ENCODE measurements around the gene ZDHHC14. TPM values are rescaled to one million over a fixed set of nuclear protein-coding genes. Genes with fewer than 3 reads are reported as not detected.

Gene ZDHHC14
- total RNA-seq, 1 experiment from 2014 or later: 1.7 TPM

- no peaks in the 10 kb centered on the region for H3K79me2 ChIP-seq (ENCODE audit: insufficient read depth, low read length)
- Mint-ChIP-seq H3K4me3 (no peak overlapping the region), H3K36me3 (ENCODE audit: insufficient read depth in 1 of 3, low read depth in 3 of 3) (peaks cover 0 to 5% (median 0%) of the 10 kb centered on the region in 3 experiments; a peak in 2 of 7 replicates), H3K9me3 (no peaks in the 10 kb centered on the region; a peak in 1 of 5 replicates), H3K27me3 (ENCODE audit: low read depth) (peaks cover 5% of the 10 kb centered on the region), H3K27ac (peak overlapping the region in 1 of 3 experiments; percentile 80; a peak in 1 of 7 replicates), H3K4me1 (peaks cover 30 to 31% of the 10 kb centered on the region in 2 experiments)
- TF ChIP-seq CTCF (conservative IDR thresholded peaks at IDR 0.05): no peak
- H2BK12ac ChIP-seq (ENCODE audit: insufficient read length, low read depth, low read length): no peak overlapping the region
- no peaks in the 10 kb centered on the region for H3K79me1 ChIP-seq (ENCODE audit: insufficient read depth, low read depth, low read length, poor library complexity, severe bottlenecking)
- H3K18ac ChIP-seq (ENCODE audit: insufficient read length, low read depth, low read length): no peak overlapping the region
- no peak for DNase-seq
- H4K8ac ChIP-seq (replicated peaks; ENCODE audit: insufficient read length, low read depth, low read length): no peak overlapping the region
- H4K5ac ChIP-seq (ENCODE audit: insufficient read length, low read depth, low read length): no peak overlapping the region
- no peak overlapping the region for H3K56ac ChIP-seq (ENCODE audit: insufficient read length, low read depth, low read length)
- no peak overlapping the region for H3K23ac ChIP-seq (ENCODE audit: insufficient read length, low read depth, low read length)
- no peak overlapping the region for H4K91ac ChIP-seq (ENCODE audit: insufficient read length, low read depth, low read length)
- H3K9me3 ChIP-seq (ENCODE audit: control insufficient read depth, low read depth, low read length): no peaks in the 10 kb centered on the region
- no peak overlapping the region for H3K27ac ChIP-seq (ENCODE audit: insufficient read length, low read depth, low read length)
- no peak overlapping the region for H2AFZ ChIP-seq (ENCODE audit: low read length)
- no peak overlapping the region for H3K9ac ChIP-seq (ENCODE audit: extremely low read depth, insufficient read length, low read length)
- no peaks in the 10 kb centered on the region for H3K23me2 ChIP-seq (ENCODE audit: insufficient read length, low read depth, low read length, poor library complexity, severe bottlenecking)
- no peak overlapping the region for H2BK15ac ChIP-seq (ENCODE audit: low read depth, low read length)
- no peak overlapping the region for H2BK5ac ChIP-seq (ENCODE audit: insufficient read length, low read length)
- H3K27me3 ChIP-seq (ENCODE audit: insufficient read depth, low read length): no peaks in the 10 kb centered on the region
- no peak overlapping the region for H3K4me2 ChIP-seq (ENCODE audit: insufficient read depth, insufficient read length, low read length)
- no peak overlapping the region for H2BK20ac ChIP-seq (ENCODE audit: low read depth, low read length, poor library complexity, severe bottlenecking)
- no peak overlapping the region for H3K4ac ChIP-seq (ENCODE audit: low read depth, low read length)
- H3K4me1 ChIP-seq (ENCODE audit: insufficient read depth, low read length): peaks cover 2% of the 10 kb centered on the region; the same call in 1 of the 2 replicates
- no peak overlapping the region for H3K14ac ChIP-seq (ENCODE audit: insufficient read depth, low read length)
- WGBS (ENCODE audit: extremely low coverage, insufficient read length, low lambda C conversion rate): no CpG with 5 or more reads among the region's 9 CpGs
- no peak overlapping the region for H2AK5ac ChIP-seq (ENCODE audit: insufficient read length, low read length)
- H2BK120ac ChIP-seq (ENCODE audit: low read depth, low read length, poor library complexity, severe bottlenecking): no peak overlapping the region
- H3T11ph ChIP-seq (ENCODE audit: low read length): no peak overlapping the region
- no peaks in the 10 kb centered on the region for H4K20me1 ChIP-seq (ENCODE audit: control insufficient read depth, insufficient read depth, insufficient read length)
Measured at GRCh38 chr6:157670466-157671186, 289.6 kb downstream of the ZDHHC14 start.

Data from H9 (cell line).